Measurements from ENCODE around the gene ALK. TPM values are rescaled to one million over a fixed set of nuclear protein-coding genes. Genes with fewer than 3 reads are reported as not detected.

The ALK gene
- total RNA-seq, 1 donor from 2014 or later, result not detected

GRCh38 chr2:29607038-29607420 lies 314.4 kb downstream of the ALK start:
- Mint-ChIP-seq H3K4me3 (no peak overlapping the region), H3K4me1 (ENCODE audit: low read depth) (peaks cover 8% of the 10 kb centered on the region), H3K27me3 (ENCODE audit: insufficient read depth) (peaks cover 4% of the 10 kb centered on the region), H3K27ac (no peak overlapping the region), H3K9me3 (no peaks in the 10 kb centered on the region), H3K36me3 (ENCODE audit: low read depth) (no peaks in the 10 kb centered on the region)
- no peak for DNase-seq (ENCODE audit: low spot score)
- intact Hi-C loops (cut with micrococcal nuclease), result no loop called here

GRCh38 chr2:29606104-29607037 lies 315.0 kb downstream of the ALK start:
- Mint-ChIP-seq H3K4me3 (no peak overlapping the region), H3K9me3 (no peaks in the 10 kb centered on the region), H3K27ac (no peak overlapping the region), H3K36me3 (ENCODE audit: low read depth) (no peaks in the 10 kb centered on the region), H3K4me1 (ENCODE audit: low read depth) (peaks cover 8% of the 10 kb centered on the region), H3K27me3 (ENCODE audit: insufficient read depth) (peaks cover 4% of the 10 kb centered on the region)
- DNase-seq (ENCODE audit: low spot score), result no peak
- intact Hi-C loops (cut with micrococcal nuclease), result no loop called here

- Mint-ChIP-seq H3K27ac (no peak overlapping the region), H3K9me3 (no peaks in the 10 kb centered on the region), H3K4me1 (ENCODE audit: low read depth) (peaks cover 8% of the 10 kb centered on the region), H3K36me3 (ENCODE audit: low read depth) (no peaks in the 10 kb centered on the region), H3K27me3 (ENCODE audit: insufficient read depth) (peaks cover 4% of the 10 kb centered on the region), H3K4me3 (no peak overlapping the region)
- DNase-seq (ENCODE audit: low spot score), result no peak
- intact Hi-C loops (cut with micrococcal nuclease), result no loop called here
Measured at GRCh38 chr2:29603341-29603740, 318.0 kb downstream of the ALK start.

GRCh38 chr2:29601872-29602271 lies 319.5 kb downstream of the ALK start:
- H3K36me3 Mint-ChIP-seq (ENCODE audit: low read depth), result no peaks in the 10 kb centered on the region

GRCh38 chr2:29601321-29601720 lies 320.1 kb downstream of the ALK start:
- Mint-ChIP-seq H3K27me3 (ENCODE audit: insufficient read depth) (no peaks in the 10 kb centered on the region), H3K27ac (no peak overlapping the region), H3K9me3 (no peaks in the 10 kb centered on the region), H3K4me1 (ENCODE audit: low read depth) (no peaks in the 10 kb centered on the region), H3K4me3 (no peak overlapping the region), H3K36me3 (ENCODE audit: low read depth) (no peaks in the 10 kb centered on the region)
- intact Hi-C loops (cut with micrococcal nuclease), result no loop called here
- no peak for DNase-seq (ENCODE audit: low spot score)

More at GRCh38 chr2:29601872-29602271, 319.5 kb downstream of the ALK start:
- no peak for DNase-seq (ENCODE audit: low spot score)
- Mint-ChIP-seq H3K4me1 (ENCODE audit: low read depth) (peaks cover 3% of the 10 kb centered on the region), H3K4me3 (no peak overlapping the region), H3K27ac (no peak overlapping the region), H3K9me3 (no peaks in the 10 kb centered on the region), H3K27me3 (ENCODE audit: insufficient read depth) (no peaks in the 10 kb centered on the region)
- intact Hi-C loops (cut with micrococcal nuclease), result no loop called here

- H3K4me1 Mint-ChIP-seq (ENCODE audit: low read depth), result no peaks in the 10 kb centered on the region
- no peak overlapping the region for H3K4me3 Mint-ChIP-seq
- no peak for DNase-seq (ENCODE audit: low spot score)
- no peak overlapping the region for H3K27ac Mint-ChIP-seq
- no peaks in the 10 kb centered on the region for H3K36me3 Mint-ChIP-seq (ENCODE audit: low read depth)
- intact Hi-C loops (cut with micrococcal nuclease), result no loop called here
- H3K9me3 Mint-ChIP-seq, result no peaks in the 10 kb centered on the region
- H3K27me3 Mint-ChIP-seq (ENCODE audit: insufficient read depth), result no peaks in the 10 kb centered on the region
Measured at GRCh38 chr2:29599946-29600345, 321.4 kb downstream of the ALK start.

- H3K27me3 Mint-ChIP-seq (ENCODE audit: insufficient read depth), result no peaks in the 10 kb centered on the region
- no peaks in the 10 kb centered on the region for H3K9me3 Mint-ChIP-seq
- H3K4me3 Mint-ChIP-seq, result no peak overlapping the region
- no peaks in the 10 kb centered on the region for H3K4me1 Mint-ChIP-seq (ENCODE audit: low read depth)
- no peaks in the 10 kb centered on the region for H3K36me3 Mint-ChIP-seq (ENCODE audit: low read depth)
- H3K27ac Mint-ChIP-seq, result no peak overlapping the region
- DNase-seq (ENCODE audit: low spot score), result no peak
- intact Hi-C loops (cut with micrococcal nuclease), result no loop called here
Measured at GRCh38 chr2:29598978-29599377, 322.4 kb downstream of the ALK start.

GRCh38 chr2:29597035-29597434 lies 324.4 kb downstream of the ALK start:
- DNase-seq (ENCODE audit: low spot score), result no peak
- H3K36me3 Mint-ChIP-seq (ENCODE audit: low read depth), result no peaks in the 10 kb centered on the region
- no peaks in the 10 kb centered on the region for H3K9me3 Mint-ChIP-seq
- H3K4me3 Mint-ChIP-seq, result no peak overlapping the region
- intact Hi-C loops (cut with micrococcal nuclease), result no loop called here
- no peaks in the 10 kb centered on the region for H3K27me3 Mint-ChIP-seq (ENCODE audit: insufficient read depth)
- H3K27ac Mint-ChIP-seq, result no peak overlapping the region
- H3K4me1 Mint-ChIP-seq (ENCODE audit: low read depth), result no peaks in the 10 kb centered on the region

GRCh38 chr2:29596584-29596983 lies 324.8 kb downstream of the ALK start:
- H3K27ac Mint-ChIP-seq, result no peak overlapping the region
- H3K4me1 Mint-ChIP-seq (ENCODE audit: low read depth), result no peaks in the 10 kb centered on the region
- H3K27me3 Mint-ChIP-seq (ENCODE audit: insufficient read depth), result no peaks in the 10 kb centered on the region
- H3K36me3 Mint-ChIP-seq (ENCODE audit: low read depth), result no peaks in the 10 kb centered on the region
- intact Hi-C loops (cut with micrococcal nuclease), result no loop called here
- H3K9me3 Mint-ChIP-seq, result no peaks in the 10 kb centered on the region
- DNase-seq (ENCODE audit: low spot score), result no peak
- H3K4me3 Mint-ChIP-seq, result no peak overlapping the region

GRCh38 chr2:29591600-29591999 lies 329.8 kb downstream of the ALK start:
- DNase-seq (ENCODE audit: low spot score), result no peak
- Mint-ChIP-seq H3K9me3 (no peaks in the 10 kb centered on the region), H3K27me3 (ENCODE audit: insufficient read depth) (no peaks in the 10 kb centered on the region), H3K36me3 (ENCODE audit: low read depth) (no peaks in the 10 kb centered on the region), H3K27ac (no peak overlapping the region), H3K4me3 (no peak overlapping the region), H3K4me1 (ENCODE audit: low read depth) (no peaks in the 10 kb centered on the region)
- intact Hi-C loops (cut with micrococcal nuclease), result no loop called here

- Mint-ChIP-seq H3K4me3 (no peak overlapping the region), H3K27ac (no peak overlapping the region), H3K27me3 (ENCODE audit: insufficient read depth) (no peaks in the 10 kb centered on the region), H3K36me3 (ENCODE audit: low read depth) (no peaks in the 10 kb centered on the region), H3K4me1 (ENCODE audit: low read depth) (no peaks in the 10 kb centered on the region), H3K9me3 (no peaks in the 10 kb centered on the region)
- no peak for DNase-seq (ENCODE audit: low spot score)
- intact Hi-C loops (cut with micrococcal nuclease), result no loop called here
Measured at GRCh38 chr2:29590211-29590610, 331.2 kb downstream of the ALK start.

- DNase-seq (ENCODE audit: low spot score), result no peak
- H3K4me3 Mint-ChIP-seq, result no peak overlapping the region
- intact Hi-C loops (cut with micrococcal nuclease), result no loop called here
- H3K36me3 Mint-ChIP-seq (ENCODE audit: low read depth), result no peaks in the 10 kb centered on the region
- no peaks in the 10 kb centered on the region for H3K4me1 Mint-ChIP-seq (ENCODE audit: low read depth)
- no peak overlapping the region for H3K27ac Mint-ChIP-seq
- H3K27me3 Mint-ChIP-seq (ENCODE audit: insufficient read depth), result no peaks in the 10 kb centered on the region
- H3K9me3 Mint-ChIP-seq, result no peaks in the 10 kb centered on the region
Measured at GRCh38 chr2:29589440-29590103, 331.8 kb downstream of the ALK start.

GRCh38 chr2:29587402-29588190 lies 333.8 kb downstream of the ALK start:
- H3K36me3 Mint-ChIP-seq (ENCODE audit: low read depth), result no peaks in the 10 kb centered on the region
- no peaks in the 10 kb centered on the region for H3K27me3 Mint-ChIP-seq (ENCODE audit: insufficient read depth)
- no peak overlapping the region for H3K27ac Mint-ChIP-seq
- no peaks in the 10 kb centered on the region for H3K4me1 Mint-ChIP-seq (ENCODE audit: low read depth)
- H3K4me3 Mint-ChIP-seq, result no peak overlapping the region
- H3K9me3 Mint-ChIP-seq, result no peaks in the 10 kb centered on the region
- intact Hi-C loops (cut with micrococcal nuclease), result no loop called here
- no peak for DNase-seq (ENCODE audit: low spot score)
